Measurements from ENCODE around the gene C14orf93.

- TF ChIP-seq CTCF (IDR thresholded peaks at IDR 0.05) (no peak), POLR2A (IDR thresholded peaks at IDR 0.05) (no peak)
These were observed 34.9 kb upstream of the C14orf93 start for GRCh38 chr14:23044840-23045239.

Data from uterus (tissue), 2 donors.